GM21367 (cell line): ENCODE results near the gene SLC24A4.

ENCODE experiments used
- ATAC-seq: cut with Tn5 transposase; IDR thresholded peaks from one replicate; pipeline ENCODE4 v1.9.1; 2021; ENCODE audit not compliant: unreplicated experiment

Gene SLC24A4

GRCh38 chr14:92316176-92316575 lies 6.8 kb upstream of the SLC24A4 start:
- ATAC-seq = no peak

- ATAC-seq = no peak
Observed at GRCh38 chr14:92316937-92317336, 6.0 kb upstream of the SLC24A4 start.

GRCh38 chr14:92317511-92317910 lies 5.5 kb upstream of the SLC24A4 start:
- no peak for ATAC-seq

GRCh38 chr14:92321701-92322100 lies 1.3 kb upstream of the SLC24A4 start:
- ATAC-seq = no peak

GRCh38 chr14:92322516-92322915 lies 449 bp upstream of the SLC24A4 start:
- ATAC-seq = no peak

- no peak for ATAC-seq
Observed at GRCh38 chr14:92323916-92324818, 1.2 kb downstream of the SLC24A4 start.

GRCh38 chr14:92325835-92326234 lies 2.9 kb downstream of the SLC24A4 start:
- no peak for ATAC-seq

GRCh38 chr14:92328664-92329255 lies 5.8 kb downstream of the SLC24A4 start:
- no peak for ATAC-seq

GRCh38 chr14:92334050-92334449 lies 11.1 kb downstream of the SLC24A4 start:
- no peak for ATAC-seq

GRCh38 chr14:92336363-92336762 lies 13.4 kb downstream of the SLC24A4 start:
- ATAC-seq = no peak

- ATAC-seq = no peak
Observed at GRCh38 chr14:92339426-92339825, 16.5 kb downstream of the SLC24A4 start.

GRCh38 chr14:92340071-92340470 lies 17.1 kb downstream of the SLC24A4 start:
- ATAC-seq = no peak

GRCh38 chr14:92340931-92341330 lies 18.0 kb downstream of the SLC24A4 start:
- no peak for ATAC-seq

GRCh38 chr14:92341791-92342190 lies 18.8 kb downstream of the SLC24A4 start:
- no peak for ATAC-seq

- ATAC-seq = no peak
Observed at GRCh38 chr14:92348154-92348553, 25.2 kb downstream of the SLC24A4 start.

GRCh38 chr14:92351750-92352149 lies 28.8 kb downstream of the SLC24A4 start:
- ATAC-seq = no peak

GRCh38 chr14:92352158-92352985 lies 29.4 kb downstream of the SLC24A4 start:
- ATAC-seq = no peak

- ATAC-seq = no peak
Observed at GRCh38 chr14:92353447-92353846, 30.5 kb downstream of the SLC24A4 start.

- no peak for ATAC-seq
Observed at GRCh38 chr14:92356677-92357076, 33.7 kb downstream of the SLC24A4 start.

- no peak for ATAC-seq
Observed at GRCh38 chr14:92360651-92361370, 37.8 kb downstream of the SLC24A4 start.

GRCh38 chr14:92362781-92363235 lies 39.8 kb downstream of the SLC24A4 start:
- ATAC-seq = no peak
